ENCODE results near the gene TMEM37. TPM values are rescaled to one million over a fixed set of nuclear protein-coding genes. Genes with fewer than 3 reads are reported as not detected.
A peak's percentile ranks its signal among the peaks of the same experiment; 100 is the strongest.

Gene TMEM37
- total and polyA plus RNA-seq, 2 of the 13 experiments (the other 11 are each of a cell fraction or from before 2014, with no cell fraction given): 37.7 to 115 TPM

DNA sequence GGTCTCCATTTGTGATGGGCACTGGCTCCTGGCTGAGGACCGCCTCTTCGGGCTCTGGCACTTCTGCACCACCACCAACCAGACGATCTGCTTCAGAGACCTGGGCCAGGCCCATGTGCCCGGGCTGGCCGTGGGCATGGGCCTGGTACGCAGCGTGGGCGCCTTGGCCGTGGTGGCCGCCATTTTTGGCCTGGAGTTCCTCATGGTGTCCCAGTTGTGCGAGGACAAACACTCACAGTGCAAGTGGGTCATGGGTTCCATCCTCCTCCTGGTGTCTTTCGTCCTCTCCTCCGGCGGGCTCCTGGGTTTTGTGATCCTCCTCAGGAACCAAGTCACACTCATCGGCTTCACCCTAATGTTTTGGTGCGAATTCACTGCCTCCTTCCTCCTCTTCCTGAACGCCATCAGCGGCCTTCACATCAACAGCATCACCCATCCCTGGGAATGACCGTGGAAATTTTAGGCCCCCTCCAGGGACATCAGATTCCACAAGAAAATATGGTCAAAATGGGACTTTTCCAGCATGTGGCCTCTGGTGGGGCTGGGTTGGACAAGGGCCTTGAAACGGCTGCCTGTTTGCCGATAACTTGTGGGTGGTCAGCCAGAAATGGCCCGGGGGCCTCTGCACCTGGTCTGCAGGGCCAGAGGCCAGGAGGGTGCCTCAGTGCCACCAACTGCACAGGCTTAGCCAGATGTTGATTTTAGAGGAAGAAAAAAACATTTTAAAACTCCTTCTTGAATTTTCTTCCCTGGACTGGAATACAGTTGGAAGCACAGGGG is 5.5 kb downstream of the TMEM37 start (continued):
- peak; percentile 60; the same call in 1 of the 2 replicates for TF ChIP-seq HNRNPL (IDR thresholded peaks at IDR 0.05; ENCODE audit: low read depth, low read length)
- TF ChIP-seq ZBTB38 (CRISPR knock-in tag; IDR thresholded peaks at IDR 0.05): peak; percentile 98
- TF ChIP-seq ZNF572 (CRISPR knock-in tag; IDR thresholded peaks at IDR 0.05): 0 out of 2 replicates have a peak, but pooled peaks have one; percentile 71
- TF ChIP-seq, protein P1, sequence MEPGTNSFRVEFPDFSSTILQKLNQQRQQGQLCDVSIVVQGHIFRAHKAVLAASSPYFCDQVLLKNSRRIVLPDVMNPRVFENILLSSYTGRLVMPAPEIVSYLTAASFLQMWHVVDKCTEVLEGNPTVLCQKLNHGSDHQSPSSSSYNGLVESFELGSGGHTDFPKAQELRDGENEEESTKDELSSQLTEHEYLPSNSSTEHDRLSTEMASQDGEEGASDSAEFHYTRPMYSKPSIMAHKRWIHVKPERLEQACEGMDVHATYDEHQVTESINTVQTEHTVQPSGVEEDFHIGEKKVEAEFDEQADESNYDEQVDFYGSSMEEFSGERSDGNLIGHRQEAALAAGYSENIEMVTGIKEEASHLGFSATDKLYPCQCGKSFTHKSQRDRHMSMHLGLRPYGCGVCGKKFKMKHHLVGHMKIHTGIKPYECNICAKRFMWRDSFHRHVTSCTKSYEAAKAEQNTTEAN (CRISPR knock-in tag; conservative IDR thresholded peaks at IDR 0.05): no peak
- no peak for TF ChIP-seq ZBTB1 (CRISPR knock-in tag; IDR thresholded peaks at IDR 0.05; ENCODE audit: borderline replicate concordance)
- TF ChIP-seq, protein P2, sequence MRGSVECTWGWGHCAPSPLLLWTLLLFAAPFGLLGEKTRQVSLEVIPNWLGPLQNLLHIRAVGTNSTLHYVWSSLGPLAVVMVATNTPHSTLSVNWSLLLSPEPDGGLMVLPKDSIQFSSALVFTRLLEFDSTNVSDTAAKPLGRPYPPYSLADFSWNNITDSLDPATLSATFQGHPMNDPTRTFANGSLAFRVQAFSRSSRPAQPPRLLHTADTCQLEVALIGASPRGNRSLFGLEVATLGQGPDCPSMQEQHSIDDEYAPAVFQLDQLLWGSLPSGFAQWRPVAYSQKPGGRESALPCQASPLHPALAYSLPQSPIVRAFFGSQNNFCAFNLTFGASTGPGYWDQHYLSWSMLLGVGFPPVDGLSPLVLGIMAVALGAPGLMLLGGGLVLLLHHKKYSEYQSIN (CRISPR knock-in tag; IDR thresholded peaks at IDR 0.05; ENCODE audit: borderline replicate concordance): 0 out of 2 replicates have a peak, but pooled peaks have one; percentile 82
- no peak for TF ChIP-seq ZBTB7B (CRISPR knock-in tag; IDR thresholded peaks at IDR 0.05)
- TF ChIP-seq, protein P3, sequence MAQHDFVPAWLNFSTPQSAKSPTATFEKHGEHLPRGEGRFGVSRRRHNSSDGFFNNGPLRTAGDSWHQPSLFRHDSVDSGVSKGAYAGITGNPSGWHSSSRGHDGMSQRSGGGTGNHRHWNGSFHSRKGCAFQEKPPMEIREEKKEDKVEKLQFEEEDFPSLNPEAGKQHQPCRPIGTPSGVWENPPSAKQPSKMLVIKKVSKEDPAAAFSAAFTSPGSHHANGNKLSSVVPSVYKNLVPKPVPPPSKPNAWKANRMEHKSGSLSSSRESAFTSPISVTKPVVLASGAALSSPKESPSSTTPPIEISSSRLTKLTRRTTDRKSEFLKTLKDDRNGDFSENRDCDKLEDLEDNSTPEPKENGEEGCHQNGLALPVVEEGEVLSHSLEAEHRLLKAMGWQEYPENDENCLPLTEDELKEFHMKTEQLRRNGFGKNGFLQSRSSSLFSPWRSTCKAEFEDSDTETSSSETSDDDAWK (CRISPR knock-in tag; IDR thresholded peaks at IDR 0.05): no peak
- no peak for TF ChIP-seq ATF7 (IDR thresholded peaks at IDR 0.05)
- TF ChIP-seq ATF7 (CRISPR knock-in tag; IDR thresholded peaks at IDR 0.05): no peak
- peak; percentile 42 for TF ChIP-seq PRPF4 (IDR thresholded peaks at IDR 0.05; ENCODE audit: low read depth, low read length, poor library complexity, severe bottlenecking)
- TF ChIP-seq JUN (CRISPR knock-in tag; IDR thresholded peaks at IDR 0.05): no peak
- TF ChIP-seq RFX3 (CRISPR knock-in tag; IDR thresholded peaks at IDR 0.05): no peak
- no peak; the same call in 1 of the 2 replicates for TF ChIP-seq EED (CRISPR knock-in tag; IDR thresholded peaks at IDR 0.05)
- 0 out of 2 replicates have a peak, but pooled peaks have one; percentile 23 for TF ChIP-seq ZNF746 (CRISPR knock-in tag; IDR thresholded peaks at IDR 0.05)
- no peak; the same call in 1 of the 2 replicates for TF ChIP-seq ZNF768 (CRISPR knock-in tag; IDR thresholded peaks at IDR 0.05)
- TF ChIP-seq HNRNPLL (IDR thresholded peaks at IDR 0.05; ENCODE audit: low read depth, low read length, poor library complexity, severe bottlenecking): peak; percentile 1
- TF ChIP-seq, protein P4, sequence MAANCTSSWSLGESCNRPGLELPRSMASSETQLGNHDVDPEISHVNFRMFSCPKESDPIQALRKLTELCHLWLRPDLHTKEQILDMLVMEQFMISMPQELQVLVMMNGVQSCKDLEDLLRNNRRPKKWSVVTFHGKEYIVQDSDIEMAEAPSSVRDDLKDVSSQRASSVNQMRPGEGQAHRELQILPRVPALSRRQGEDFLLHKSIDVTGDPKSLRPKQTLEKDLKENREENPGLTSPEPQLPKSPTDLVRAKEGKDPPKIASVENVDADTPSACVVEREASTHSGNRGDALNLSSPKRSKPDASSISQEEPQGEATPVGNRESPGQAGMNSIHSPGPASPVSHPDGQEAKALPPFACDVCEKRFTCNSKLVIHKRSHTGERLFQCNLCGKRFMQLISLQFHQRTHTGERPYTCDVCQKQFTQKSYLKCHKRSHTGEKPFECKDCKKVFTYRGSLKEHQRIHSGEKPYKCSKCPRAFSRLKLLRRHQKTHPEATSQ (CRISPR knock-in tag; IDR thresholded peaks at IDR 0.05; ENCODE audit: borderline replicate concordance): no peak
- TF ChIP-seq ZC3H13 (CRISPR knock-in tag; IDR thresholded peaks at IDR 0.05): 0 out of 2 replicates have a peak, but pooled peaks have one; percentile 20
- no peak for TF ChIP-seq HNRNPUL1 (IDR thresholded peaks at IDR 0.05; ENCODE audit: low read depth, low read length)
- peak; percentile 68 for TF ChIP-seq AGO1 (IDR thresholded peaks at IDR 0.05; ENCODE audit: low read depth, low read length, poor library complexity, severe bottlenecking)

Measured in HepG2 (cell line).